IMR-90 (cell line): ENCODE data around the gene PPRC1. TPM values are rescaled to one million over a fixed set of nuclear protein-coding genes. Genes with fewer than 3 reads are reported as not detected.

ENCODE experiments used
- ATAC-seq: fragments of 200-7000 bp; cut with Tn5 transposase; 2 replicates; pipeline ENCODE4 v1.9.1; 2020; ENCODE audit warnings: low read depth, mild to moderate bottlenecking, moderate library complexity
- BruUV-seq: library from RNA; stranded (reverse); fragments of 400-500 nt; replicated peaks from 2 replicates; lab custom pipeline; 2021; lab: Mats Ljungman, UMichigan
- CTCF ChIA-PET: fragments of 300-600 bp; formaldehyde crosslinking; extraction: SDS; loops from one replicate; lab custom pipeline; 2021; ENCODE audit warnings: antibody characterized with exemption; lab: Yijun Ruan, JAX
- POLR2A ChIA-PET: fragments of 300-600 bp; sonication (Branson Sonifier 250); formaldehyde crosslinking; loops from one replicate; lab custom pipeline; 2022; ENCODE audit warnings: antibody characterized with exemption; ENCODE audit not compliant: unreplicated experiment; lab: Charles Lee
- DNase-seq: peaks from one replicate; pipeline ENCODE4 v3.0.0; 2013
- H2AFZ ChIP-seq: replicated peaks from 2 replicates; pipeline ENCODE3; 2013; ENCODE audit warnings: low read length, mild to moderate bottlenecking; ENCODE audit not compliant: poor library complexity
- H2AK5ac ChIP-seq: 2 replicates; pipeline ENCODE4 v1.6.1; 2013; ENCODE audit warnings: low read depth, low read length, inconsistent platforms
- H2AK9ac ChIP-seq: replicated peaks from 2 replicates; pipeline ENCODE3; 2013; ENCODE audit warnings: mild to moderate bottlenecking, low read depth, low read length, moderate library complexity; ENCODE audit not compliant: poor library complexity
- H2BK120ac ChIP-seq: 2 replicates; pipeline ENCODE4 v1.6.1; 2013; ENCODE audit warnings: low read depth, low read length, inconsistent platforms
- H2BK15ac ChIP-seq: 3 replicates; pipeline ENCODE4 v1.6.1; 2013; ENCODE audit warnings: low read depth, low read length, inconsistent platforms
- H2BK20ac ChIP-seq: 2 replicates; pipeline ENCODE4 v1.6.1; 2013; ENCODE audit warnings: low read depth, mild to moderate bottlenecking, inconsistent platforms, low read length, moderate library complexity
- H2BK5ac ChIP-seq: 2 replicates; pipeline ENCODE4 v1.6.1; 2013; ENCODE audit warnings: mild to moderate bottlenecking, low read depth, low read length, inconsistent platforms; ENCODE audit not compliant: poor library complexity, severe bottlenecking
- H3K14ac ChIP-seq: replicated peaks from 2 replicates; pipeline ENCODE4 v1.6.1; 2013; ENCODE audit warnings: low read depth, low read length, inconsistent platforms
- H3K18ac ChIP-seq: 2 replicates; pipeline ENCODE4 v1.6.1; 2013; ENCODE audit warnings: low read depth, low read length, control low read depth
- H3K23ac ChIP-seq: 2 replicates; pipeline ENCODE4 v1.6.1; 2013; ENCODE audit warnings: low read depth, low read length, inconsistent platforms
- H3K27ac ChIP-seq: 2 replicates; pipeline ENCODE4 v1.5.1; 2013; ENCODE audit warnings: mild to moderate bottlenecking, control low read depth, low read length; ENCODE audit not compliant: insufficient read depth
- H3K27me3 ChIP-seq: 2 replicates; pipeline ENCODE4 v1.6.1; 2013; ENCODE audit warnings: low read length; ENCODE audit not compliant: control insufficient read depth, insufficient read depth
- H3K36me3 ChIP-seq: 2 replicates; pipeline ENCODE4 v1.6.1; 2013; ENCODE audit warnings: low read length, mixed read lengths; ENCODE audit not compliant: control insufficient read depth, insufficient read depth
- H3K4ac ChIP-seq: 2 replicates; pipeline ENCODE4 v1.6.1; 2013; ENCODE audit warnings: low read depth, low read length, inconsistent platforms
- H3K4me1 ChIP-seq: 2 replicates; pipeline ENCODE4 v1.6.1; 2013; ENCODE audit warnings: low read length, mixed read lengths; ENCODE audit not compliant: control insufficient read depth, insufficient read depth
- H3K4me2 ChIP-seq: 2 replicates; pipeline ENCODE4 v1.6.1; 2013; ENCODE audit warnings: low read depth, mild to moderate bottlenecking, control low read depth, low read length, moderate library complexity
- H3K4me3 ChIP-seq: 2 replicates; pipeline ENCODE4 v1.5.1; 2013; ENCODE audit warnings: low read depth, mild to moderate bottlenecking, control low read depth, low read length, moderate library complexity; ENCODE audit not compliant: insufficient read depth
- H3K56ac ChIP-seq: 2 replicates; pipeline ENCODE4 v1.6.1; 2013; ENCODE audit warnings: low read length, inconsistent platforms; ENCODE audit not compliant: insufficient read depth; ENCODE audit errors: extremely low read depth
- H3K79me1 ChIP-seq, 2 experiments: 2 replicates each; pipeline ENCODE4 v1.6.1; 2013; ENCODE audit warnings: low read length in 2 of 2, inconsistent platforms in 1 of 2, low read depth in 1 of 2
- H3K9ac ChIP-seq: 2 replicates; pipeline ENCODE4 v1.6.1; 2013; ENCODE audit warnings: low read depth, low read length, control low read depth
- H3K9me1 ChIP-seq: 2 replicates; pipeline ENCODE4 v1.6.1; 2013; ENCODE audit warnings: low read length, inconsistent platforms; ENCODE audit not compliant: insufficient read depth
- H3K9me3 ChIP-seq: 2 replicates; pipeline ENCODE4 v1.6.1; 2013; ENCODE audit warnings: low read length; ENCODE audit not compliant: control insufficient read depth, insufficient read depth
- H4K20me1 ChIP-seq: 2 replicates; pipeline ENCODE4 v1.6.1; 2013; ENCODE audit warnings: low read length, inconsistent platforms; ENCODE audit not compliant: insufficient read depth
- H4K5ac ChIP-seq: 2 replicates; pipeline ENCODE4 v1.6.1; 2013; ENCODE audit warnings: mild to moderate bottlenecking, low read depth, low read length, control low read depth
- H4K8ac ChIP-seq, 2 experiments: 2 replicates each; pipeline ENCODE4 v1.6.1; 2013; ENCODE audit warnings: low read depth in 2 of 2, low read length in 2 of 2, control low read depth in 1 of 2, inconsistent platforms in 1 of 2
- H4K91ac ChIP-seq: 2 replicates; pipeline ENCODE4 v1.6.1; 2013; ENCODE audit warnings: low read depth, low read length, inconsistent platforms; ENCODE audit not compliant: insufficient read depth
- MAZ ChIP-seq: IDR thresholded peaks from 2 replicates; pipeline ENCODE4 v1.6.1; 2012; ENCODE audit warnings: low read depth, mild to moderate bottlenecking, low read length, improper control_type of control experiment, moderate library complexity, borderline replicate concordance
- SMC3 ChIP-seq: fragments of 150-350 bp; IDR thresholded peaks from 2 replicates; pipeline ENCODE4 v1.6.1; 2016; ENCODE audit warnings: low read depth, mild to moderate bottlenecking, antibody characterized with exemption, low read length, moderate library complexity
- WGBS, 2 experiments: methylation state at CpG; one replicate each; pipeline versions ENCODE4 v1.1.5 to v1.1.7; 2013; ENCODE audit warnings: missing lambda C conversion rate in 2 of 2; ENCODE audit not compliant: insufficient read length in 1 of 2; ENCODE audit errors: extremely low coverage in 2 of 2; 5-methylcytosine and 5-hydroxymethylcytosine counted together
- dilution Hi-C: fragments of 300-500 bp; cut with HindIII; formaldehyde crosslinking; loops from one replicate; pipeline ENCODE4 v1.14.3; 2018; ENCODE audit warnings: low sequenced_read_pairs; ENCODE audit not compliant: unreplicated experiment
- in situ Hi-C: fragments of 300-500 bp; cut with MboI; formaldehyde crosslinking; loops from 3 replicates; pipeline ENCODE4 v1.14.3; 2019; ENCODE audit warnings: low sequenced_read_pairs, inconsistent platforms, mixed read lengths
- intact Hi-C: fragments of 100-400 bp; cut with micrococcal nuclease; formaldehyde crosslinking; loops from 2 replicates; pipeline ENCODE4 v1.10.0; 2022
- polyA plus RNA-seq, 3 experiments: library from polyadenylated mRNA; depleted of rRNA; stranded (reverse); fragments of >200 nt; gene quantifications; 2 replicates each; pipeline ENCODE4 v1.2.3, GENCODE V29; 2012; ENCODE audit warnings: low replicate concordance in 1 of 3
- total RNA-seq: library from RNA; depleted of rRNA; stranded (reverse); fragments of >200 nt; gene quantifications from 2 replicates; pipeline ENCODE4 v1.2.3, GENCODE V29; 2012

Gene PPRC1
- total and polyA plus RNA-seq, 2 of the 4 experiments (the other 2 are of a cell fraction) = 11.8 to 38.7 TPM

GRCh38 chr10:102120991-102121738 lies 11.7 kb upstream of the PPRC1 start:
- in situ Hi-C loops = no loop called here
- H3K36me3 ChIP-seq = no peaks in the 10 kb centered on the region
- peak overlapping the region; percentile 94 for H4K91ac ChIP-seq
- peaks cover 20% of the 10 kb centered on the region for H3K9me1 ChIP-seq
- H3K4me3 ChIP-seq = peak overlapping the region; percentile 89
- intact Hi-C loops = loop anchor here (2.0 kb wide), 1 partner anchor 32 kb away; the partner anchor contains the start of gene NOLC1
- peak overlapping the region; percentile 99 for H3K14ac ChIP-seq
- H3K4ac ChIP-seq = peak overlapping the region; percentile 93
- peak overlapping the region; percentile 78 for H3K4me2 ChIP-seq
- H3K9me3 ChIP-seq = no peaks in the 10 kb centered on the region
- H3K27me3 ChIP-seq = no peaks in the 10 kb centered on the region
- H2AFZ ChIP-seq = peak overlapping the region; percentile 94
- dilution Hi-C loops = no loop called here
- H3K23ac ChIP-seq = peak overlapping the region; percentile 99
- POLR2A ChIA-PET = interaction anchor here (0.6 kb wide), 1 partner anchor 449 kb away, joined by 4 read pairs; no protein-coding TSS in a partner anchor
- H3K79me1 ChIP-seq = peaks cover 7 to 54% of the 10 kb centered on the region in 2 experiments; a peak in 2 of 4 replicates
- H2BK15ac ChIP-seq = peak overlapping the region; percentile 88; the same call in 2 of the 3 replicates
- H2AK5ac ChIP-seq = peak overlapping the region; percentile 90
- peak overlapping the region; percentile 90 for H4K5ac ChIP-seq
- H2BK5ac ChIP-seq = peak overlapping the region; percentile 87
- peak overlapping the region; percentile 89 for H3K18ac ChIP-seq
- peak; percentile 90 for DNase-seq
- no CpG with 5 or more reads among the region's 15 CpGs for WGBS, 2 experiments
- no TSS peak for BruUV-seq
- peak; percentile 62 for ATAC-seq
- H2BK120ac ChIP-seq = peak overlapping the region; percentile 94
- CTCF ChIA-PET = interaction anchor here (2.0 kb wide), 1 partner anchor 11 kb away, joined by 10 read pairs; the partner anchor contains the start of gene PPRC1
- peaks cover 26% of the 10 kb centered on the region for H3K4me1 ChIP-seq
- peak overlapping the region; percentile 91 for H2BK20ac ChIP-seq
- TF ChIP-seq MAZ (peak; percentile 7; the same call in 1 of the 2 replicates), SMC3 (no peak)
- H3K9ac ChIP-seq = peak overlapping the region; percentile 98
- H3K27ac ChIP-seq = peak overlapping the region; percentile 91
- H4K20me1 ChIP-seq = peaks cover 16% of the 10 kb centered on the region
- H2AK9ac ChIP-seq = peak overlapping the region; percentile 100
- H4K8ac ChIP-seq = peak overlapping the region; percentile 53 to 91
- peak overlapping the region; percentile 79 for H3K56ac ChIP-seq
